Measurements from ENCODE around the gene INHBE.
"Not testable (repeated sequence)": the region's sequence is repeated elsewhere in the genome, so short reads cannot be mapped to it uniquely, and the experiment has no call there.

Gene INHBE

DNA sequence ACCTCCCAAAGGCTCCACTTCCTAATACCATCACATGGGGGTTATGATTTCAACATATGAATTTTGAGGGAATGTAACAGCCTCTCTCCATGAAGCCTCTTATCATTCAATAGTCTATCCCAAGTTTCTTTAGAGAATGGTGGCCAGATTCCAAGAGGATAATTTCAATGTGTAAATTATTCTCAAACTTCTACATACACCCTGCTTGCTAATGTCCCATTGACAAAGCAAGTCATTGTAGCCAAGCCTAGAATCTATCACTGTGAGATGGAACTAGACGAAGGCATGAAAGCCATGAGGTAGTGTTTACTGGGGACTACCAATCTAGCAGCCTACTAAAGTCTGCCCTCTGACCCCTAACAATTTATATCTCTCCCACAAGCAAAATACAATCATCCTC is 16.7 kb upstream of the INHBE start:
- Histone ChIP-seq H3K36me3 (ENCODE audit: insufficient read depth, low read length) (no peaks in the 10 kb centered on the region), H3K4me1 (ENCODE audit: insufficient read depth, low read length) (no peaks in the 10 kb centered on the region), H3K4me3 (ENCODE audit: low read depth in 1 of 2, low read length in 2 of 2) (no peak overlapping the region), H3K9me3 (ENCODE audit: insufficient read depth, low read length, severe bottlenecking) (no peaks in the 10 kb centered on the region), H4K20me1 (ENCODE audit: insufficient read depth, low read length) (no peaks in the 10 kb centered on the region), H3K27me3 (ENCODE audit: insufficient read depth, low read length, poor library complexity) (no peaks in the 10 kb centered on the region), H2AFZ (ENCODE audit: low read depth, low read length) (no peak overlapping the region), H3K27ac (ENCODE audit: low read length) (no peak overlapping the region), H3K9ac (ENCODE audit: low read depth, low read length) (no peak overlapping the region), H3K4me2 (ENCODE audit: insufficient read depth, low read length) (no peak overlapping the region), H3K79me2 (ENCODE audit: insufficient read depth, low read length) (no peaks in the 10 kb centered on the region)
- ATAC-seq (ENCODE audit: insufficient read depth, low read depth) (no peak), DNase-seq (no peak)
- no peak for TF ChIP-seq EZH2 (IDR thresholded peaks at IDR 0.05; ENCODE audit: borderline replicate concordance, low read depth, low read length, severe bottlenecking)
- TF ChIP-seq, protein P1, sequence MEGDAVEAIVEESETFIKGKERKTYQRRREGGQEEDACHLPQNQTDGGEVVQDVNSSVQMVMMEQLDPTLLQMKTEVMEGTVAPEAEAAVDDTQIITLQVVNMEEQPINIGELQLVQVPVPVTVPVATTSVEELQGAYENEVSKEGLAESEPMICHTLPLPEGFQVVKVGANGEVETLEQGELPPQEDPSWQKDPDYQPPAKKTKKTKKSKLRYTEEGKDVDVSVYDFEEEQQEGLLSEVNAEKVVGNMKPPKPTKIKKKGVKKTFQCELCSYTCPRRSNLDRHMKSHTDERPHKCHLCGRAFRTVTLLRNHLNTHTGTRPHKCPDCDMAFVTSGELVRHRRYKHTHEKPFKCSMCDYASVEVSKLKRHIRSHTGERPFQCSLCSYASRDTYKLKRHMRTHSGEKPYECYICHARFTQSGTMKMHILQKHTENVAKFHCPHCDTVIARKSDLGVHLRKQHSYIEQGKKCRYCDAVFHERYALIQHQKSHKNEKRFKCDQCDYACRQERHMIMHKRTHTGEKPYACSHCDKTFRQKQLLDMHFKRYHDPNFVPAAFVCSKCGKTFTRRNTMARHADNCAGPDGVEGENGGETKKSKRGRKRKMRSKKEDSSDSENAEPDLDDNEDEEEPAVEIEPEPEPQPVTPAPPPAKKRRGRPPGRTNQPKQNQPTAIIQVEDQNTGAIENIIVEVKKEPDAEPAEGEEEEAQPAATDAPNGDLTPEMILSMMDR (IDR thresholded peaks at IDR 0.05; ENCODE audit: borderline replicate concordance, extremely low read depth, low read length, poor library complexity, severe bottlenecking): no peak

DNA sequence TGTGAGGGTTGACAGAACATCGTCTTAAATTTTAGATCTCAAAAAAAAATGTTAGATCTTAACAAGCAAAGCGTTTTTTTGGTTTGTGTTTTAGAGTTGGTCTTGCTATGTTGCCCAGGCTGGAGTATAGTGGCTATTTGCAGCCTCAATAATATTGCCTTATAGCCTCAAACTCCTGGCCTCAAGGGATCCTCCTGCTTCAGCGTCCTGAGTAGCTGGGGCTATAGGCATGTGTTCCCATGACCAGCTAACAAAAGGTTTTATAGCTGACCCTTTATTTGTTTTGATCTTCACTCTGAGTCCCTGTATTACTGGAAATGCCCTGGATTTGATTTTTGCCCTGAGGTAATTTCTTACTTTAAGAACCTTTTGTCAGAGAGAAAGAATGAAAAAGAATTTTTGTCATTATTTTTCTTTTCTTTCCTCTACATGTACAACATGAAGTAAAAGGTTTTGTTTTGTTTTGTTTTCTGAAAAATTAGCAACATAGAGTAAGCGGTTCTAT is 15.3 kb upstream of the INHBE start:
- H3K4me1 ChIP-seq (ENCODE audit: insufficient read depth, low read length): no peaks in the 10 kb centered on the region
- no peaks in the 10 kb centered on the region for H3K27me3 ChIP-seq (ENCODE audit: insufficient read depth, low read length, poor library complexity)
- H2AFZ ChIP-seq (ENCODE audit: low read depth, low read length): no peak overlapping the region
- no peak overlapping the region for H3K4me2 ChIP-seq (ENCODE audit: insufficient read depth, low read length)
- H4K20me1 ChIP-seq (ENCODE audit: insufficient read depth, low read length): no peaks in the 10 kb centered on the region
- no peaks in the 10 kb centered on the region for H3K79me2 ChIP-seq (ENCODE audit: insufficient read depth, low read length)
- H3K4me3 ChIP-seq (ENCODE audit: low read depth in 1 of 2, low read length in 2 of 2): no peak overlapping the region
- no peak for DNase-seq
- TF ChIP-seq EZH2 (IDR thresholded peaks at IDR 0.05; ENCODE audit: borderline replicate concordance, low read depth, low read length, severe bottlenecking): no peak
- TF ChIP-seq, protein P1 (IDR thresholded peaks at IDR 0.05; ENCODE audit: borderline replicate concordance, extremely low read depth, low read length, poor library complexity, severe bottlenecking): no peak
- H3K9ac ChIP-seq (ENCODE audit: low read depth, low read length): no peak overlapping the region
- no peaks in the 10 kb centered on the region for H3K36me3 ChIP-seq (ENCODE audit: insufficient read depth, low read length)
- ATAC-seq (ENCODE audit: insufficient read depth, low read depth): no peak
- no peak overlapping the region for H3K27ac ChIP-seq (ENCODE audit: low read length)
- H3K9me3 ChIP-seq (ENCODE audit: insufficient read depth, low read length, severe bottlenecking): no peaks in the 10 kb centered on the region

DNA sequence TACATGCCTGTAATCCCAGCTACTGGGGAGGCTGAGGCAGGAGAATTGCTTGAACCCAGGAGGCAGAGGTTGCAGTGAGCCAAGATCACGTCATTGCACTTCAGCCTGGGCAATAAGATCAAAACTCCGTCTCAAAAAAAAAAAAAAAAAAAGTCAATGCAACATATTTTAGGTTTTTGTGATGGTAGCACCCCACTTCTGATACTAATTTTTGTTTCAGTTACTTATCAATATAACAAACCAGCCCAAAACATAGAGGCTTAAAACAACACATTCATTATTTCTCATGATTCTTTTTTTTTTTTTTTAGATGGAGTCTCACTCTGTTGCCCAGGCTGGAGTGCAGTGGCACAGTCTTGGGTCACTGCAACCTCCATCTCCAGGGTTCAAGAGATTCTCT is 13.7 kb upstream of the INHBE start:
- not testable (repeated sequence) for H3K4me1 ChIP-seq (ENCODE audit: insufficient read depth, low read length); ATAC-seq (ENCODE audit: insufficient read depth, low read depth); DNase-seq; H3K36me3 ChIP-seq (ENCODE audit: insufficient read depth, low read length); H3K27me3 ChIP-seq (ENCODE audit: insufficient read depth, low read length, poor library complexity); H3K4me2 ChIP-seq (ENCODE audit: insufficient read depth, low read length); H3K4me3 ChIP-seq (ENCODE audit: low read depth in 1 of 2, low read length in 2 of 2); H3K9ac ChIP-seq (ENCODE audit: low read depth, low read length); H2AFZ ChIP-seq (ENCODE audit: low read depth, low read length); H3K79me2 ChIP-seq (ENCODE audit: insufficient read depth, low read length); H4K20me1 ChIP-seq (ENCODE audit: insufficient read depth, low read length); H3K27ac ChIP-seq (ENCODE audit: low read length); H3K9me3 ChIP-seq (ENCODE audit: insufficient read depth, low read length, severe bottlenecking)

DNA sequence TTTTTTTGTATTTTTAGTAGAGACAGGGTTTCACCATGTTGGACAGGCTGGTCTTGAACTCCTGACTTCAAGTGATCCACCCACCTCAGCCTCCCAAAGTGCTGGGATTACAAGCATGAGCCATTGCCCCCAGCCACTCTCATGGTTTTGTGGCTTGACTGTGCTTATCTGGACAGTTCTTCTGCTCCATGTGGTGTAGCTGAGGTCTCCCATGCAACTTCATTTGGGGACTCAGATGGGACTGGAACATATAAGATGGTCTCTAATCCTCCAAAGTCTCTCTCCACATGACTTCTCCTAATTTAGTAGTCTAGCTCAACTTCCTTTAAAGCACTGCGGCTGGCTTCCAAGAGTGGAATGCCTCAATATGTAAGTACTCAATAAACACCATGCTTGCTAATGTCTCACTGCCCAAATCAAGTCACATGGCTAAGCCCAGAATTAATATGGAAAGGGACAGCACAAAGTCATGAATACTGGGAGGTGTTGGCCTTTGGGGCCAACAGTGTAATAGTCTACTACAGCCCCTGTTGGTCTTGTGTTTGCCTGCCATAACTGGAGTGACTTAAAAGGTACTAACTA is 13.2 kb upstream of the INHBE start:
- Histone ChIP-seq H3K27me3 (ENCODE audit: insufficient read depth, low read length, poor library complexity) (no peaks in the 10 kb centered on the region), H3K4me2 (ENCODE audit: insufficient read depth, low read length) (no peak overlapping the region), H3K4me3 (ENCODE audit: low read depth in 1 of 2, low read length in 2 of 2) (no peak overlapping the region), H3K9ac (ENCODE audit: low read depth, low read length) (no peak overlapping the region), H4K20me1 (ENCODE audit: insufficient read depth, low read length) (no peaks in the 10 kb centered on the region), H3K27ac (ENCODE audit: low read length) (no peak overlapping the region), H3K79me2 (ENCODE audit: insufficient read depth, low read length) (no peaks in the 10 kb centered on the region), H2AFZ (ENCODE audit: low read depth, low read length) (no peak overlapping the region), H3K36me3 (ENCODE audit: insufficient read depth, low read length) (no peaks in the 10 kb centered on the region), H3K9me3 (ENCODE audit: insufficient read depth, low read length, severe bottlenecking) (no peaks in the 10 kb centered on the region), H3K4me1 (ENCODE audit: insufficient read depth, low read length) (no peaks in the 10 kb centered on the region)
- TF ChIP-seq, protein P1 (IDR thresholded peaks at IDR 0.05; ENCODE audit: borderline replicate concordance, extremely low read depth, low read length, poor library complexity, severe bottlenecking): no peak
- no peak for TF ChIP-seq EZH2 (IDR thresholded peaks at IDR 0.05; ENCODE audit: borderline replicate concordance, low read depth, low read length, severe bottlenecking)
- ATAC-seq (ENCODE audit: insufficient read depth, low read depth) (no peak), DNase-seq (no peak)

DNA sequence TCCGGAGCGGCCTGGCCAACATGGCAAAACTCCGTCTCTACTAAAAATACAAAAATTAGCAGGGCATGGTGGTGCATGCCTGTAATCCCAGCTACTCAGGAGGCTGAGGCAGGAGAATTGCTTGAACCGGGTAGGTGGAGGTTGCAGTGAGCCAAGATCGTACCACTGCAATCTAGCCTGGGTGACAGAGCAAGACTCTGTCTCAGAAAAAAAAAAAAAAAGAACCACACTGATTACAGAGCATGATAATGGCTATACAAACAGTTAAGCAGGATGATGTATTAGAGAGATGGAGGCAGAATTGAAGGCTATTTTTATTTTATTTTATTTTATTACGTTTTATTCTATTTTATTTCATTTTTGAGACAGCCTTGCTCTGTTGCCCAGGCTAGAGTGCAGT is 10.8 kb upstream of the INHBE start:
- H3K9ac ChIP-seq (ENCODE audit: low read depth, low read length); DNase-seq; H4K20me1 ChIP-seq (ENCODE audit: insufficient read depth, low read length); H3K27ac ChIP-seq (ENCODE audit: low read length); H2AFZ ChIP-seq (ENCODE audit: low read depth, low read length); H3K79me2 ChIP-seq (ENCODE audit: insufficient read depth, low read length); H3K4me1 ChIP-seq (ENCODE audit: insufficient read depth, low read length); ATAC-seq (ENCODE audit: insufficient read depth, low read depth); H3K9me3 ChIP-seq (ENCODE audit: insufficient read depth, low read length, severe bottlenecking); H3K4me3 ChIP-seq (ENCODE audit: low read depth in 1 of 2, low read length in 2 of 2); H3K27me3 ChIP-seq (ENCODE audit: insufficient read depth, low read length, poor library complexity); H3K36me3 ChIP-seq (ENCODE audit: insufficient read depth, low read length); H3K4me2 ChIP-seq (ENCODE audit: insufficient read depth, low read length): not testable (repeated sequence)
